Measurements from ENCODE around the gene MINK1. TPM values are rescaled to one million over a fixed set of nuclear protein-coding genes. Genes with fewer than 3 reads are reported as not detected.

MINK1 gene
- polyA plus RNA-seq, 4 donors, result 49.2 to 110 (median 64.7) TPM

GRCh38 chr17:4935650-4936049 lies 102.5 kb downstream of the MINK1 start:
- Histone ChIP-seq H3K4me3 (ENCODE audit: low read depth in 1 of 3, low read length in 3 of 3) (no peak overlapping the region), H3K27ac (ENCODE audit: low read depth in 1 of 3, low read length in 2 of 3) (no peak overlapping the region), H3K9me3 (ENCODE audit: control insufficient read depth in 2 of 2, insufficient read depth in 1 of 2, low read depth in 1 of 2, low read length in 1 of 2) (no peaks in the 10 kb centered on the region), H3K4me1 (ENCODE audit: control insufficient read depth in 3 of 3, insufficient read depth in 2 of 3, low read depth in 1 of 3, low read length in 2 of 3) (peaks cover 3 to 17% (median 7%) of the 10 kb centered on the region in 3 donors), H3K36me3 (ENCODE audit: control insufficient read depth in 3 of 3, insufficient read depth in 2 of 3, low read depth in 1 of 3, low read length in 3 of 3) (peaks cover 2 to 50% (median 3%) of the 10 kb centered on the region in 3 donors), H3K27me3 (ENCODE audit: control insufficient read depth in 3 of 3, insufficient read depth in 3 of 3, low read length in 3 of 3) (no peaks in the 10 kb centered on the region)
- DNase-seq, result no peak
- FAIRE-seq, result no peak

- Histone ChIP-seq H3K36me3 (ENCODE audit: control insufficient read depth in 3 of 3, insufficient read depth in 2 of 3, low read depth in 1 of 3, low read length in 3 of 3) (peaks cover 2 to 48% (median 3%) of the 10 kb centered on the region in 3 donors), H3K27me3 (ENCODE audit: control insufficient read depth in 3 of 3, insufficient read depth in 3 of 3, low read length in 3 of 3) (no peaks in the 10 kb centered on the region), H3K27ac (ENCODE audit: low read depth in 1 of 3, low read length in 2 of 3) (no peak overlapping the region), H3K9me3 (ENCODE audit: control insufficient read depth in 2 of 2, insufficient read depth in 1 of 2, low read depth in 1 of 2, low read length in 1 of 2) (no peaks in the 10 kb centered on the region), H3K4me3 (ENCODE audit: low read depth in 1 of 3, low read length in 3 of 3) (no peak overlapping the region), H3K4me1 (ENCODE audit: control insufficient read depth in 3 of 3, insufficient read depth in 2 of 3, low read depth in 1 of 3, low read length in 2 of 3) (peaks cover 3 to 20% (median 11%) of the 10 kb centered on the region in 3 donors)
- 87 to 89% (median 87%) methylated on average over 3 of the region's 3 CpGs for WGBS, 3 donors
- no peak for FAIRE-seq
- no peak for DNase-seq
Measured at GRCh38 chr17:4936436-4936835, 103.3 kb downstream of the MINK1 start.

GRCh38 chr17:4937553-4937952 lies 104.4 kb downstream of the MINK1 start:
- Histone ChIP-seq H3K36me3 (ENCODE audit: control insufficient read depth in 3 of 3, insufficient read depth in 2 of 3, low read depth in 1 of 3, low read length in 3 of 3) (peaks cover 2 to 53% (median 6%) of the 10 kb centered on the region in 3 donors), H3K9me3 (ENCODE audit: control insufficient read depth in 2 of 2, insufficient read depth in 1 of 2, low read depth in 1 of 2, low read length in 1 of 2) (no peaks in the 10 kb centered on the region), H3K27ac (ENCODE audit: low read depth in 1 of 3, low read length in 2 of 3) (no peak overlapping the region), H3K4me1 (ENCODE audit: control insufficient read depth in 3 of 3, insufficient read depth in 2 of 3, low read depth in 1 of 3, low read length in 2 of 3) (peaks cover 3 to 27% (median 12%) of the 10 kb centered on the region in 3 donors), H3K4me3 (ENCODE audit: low read depth in 1 of 3, low read length in 3 of 3) (no peak overlapping the region), H3K27me3 (ENCODE audit: control insufficient read depth in 3 of 3, insufficient read depth in 3 of 3, low read length in 3 of 3) (no peaks in the 10 kb centered on the region)
- 93 to 95% (median 95%) methylated on average over 15 to 16 of the region's 16 CpGs for WGBS, 3 donors
- no peak for DNase-seq
- no peak for FAIRE-seq

- FAIRE-seq (no peak), DNase-seq (no peak)
- H3K27ac ChIP-seq (ENCODE audit: low read depth in 1 of 3, low read length in 2 of 3), result no peak overlapping the region
- 91 to 97% (median 95%) methylated on average over 11 of the region's 11 CpGs for WGBS, 3 donors
- peaks cover 3 to 27% (median 12%) of the 10 kb centered on the region in 3 donors for H3K4me1 ChIP-seq (ENCODE audit: control insufficient read depth in 3 of 3, insufficient read depth in 2 of 3, low read depth in 1 of 3, low read length in 2 of 3)
- no peaks in the 10 kb centered on the region for H3K27me3 ChIP-seq (ENCODE audit: control insufficient read depth in 3 of 3, insufficient read depth in 3 of 3, low read length in 3 of 3)
- H3K9me3 ChIP-seq (ENCODE audit: control insufficient read depth in 2 of 2, insufficient read depth in 1 of 2, low read depth in 1 of 2, low read length in 1 of 2), result no peaks in the 10 kb centered on the region
- peak overlapping the region in 1 of 3 donors; percentile 92 for H3K4me3 ChIP-seq (ENCODE audit: low read depth in 1 of 3, low read length in 3 of 3)
- H3K36me3 ChIP-seq (ENCODE audit: control insufficient read depth in 3 of 3, insufficient read depth in 2 of 3, low read depth in 1 of 3, low read length in 3 of 3), result peaks cover 2 to 53% (median 8%) of the 10 kb centered on the region in 3 donors
Measured at GRCh38 chr17:4938069-4938491, 104.9 kb downstream of the MINK1 start.

GRCh38 chr17:4938688-4939545 lies 105.8 kb downstream of the MINK1 start:
- Histone ChIP-seq H3K4me3 (ENCODE audit: low read depth in 1 of 3, low read length in 3 of 3) (peak overlapping the region; percentile 64 to 97 (median 92)), H3K36me3 (ENCODE audit: control insufficient read depth in 3 of 3, insufficient read depth in 2 of 3, low read depth in 1 of 3, low read length in 3 of 3) (peaks cover 2 to 60% (median 12%) of the 10 kb centered on the region in 3 donors), H3K4me1 (ENCODE audit: control insufficient read depth in 3 of 3, insufficient read depth in 2 of 3, low read depth in 1 of 3, low read length in 2 of 3) (peaks cover 4 to 26% (median 11%) of the 10 kb centered on the region in 3 donors), H3K27me3 (ENCODE audit: control insufficient read depth in 3 of 3, insufficient read depth in 3 of 3, low read length in 3 of 3) (no peaks in the 10 kb centered on the region), H3K27ac (ENCODE audit: low read depth in 1 of 3, low read length in 2 of 3) (peak overlapping the region; percentile 87 to 96 (median 93)), H3K9me3 (ENCODE audit: control insufficient read depth in 2 of 2, insufficient read depth in 1 of 2, low read depth in 1 of 2, low read length in 1 of 2) (no peaks in the 10 kb centered on the region)
- 23 to 56% (median 41%) methylated on average over 18 to 19 of the region's 19 CpGs for WGBS, 3 donors
- FAIRE-seq (no peak), DNase-seq (peak; percentile 19 to 29)

- no peak for DNase-seq
- no peak for FAIRE-seq
Measured at GRCh38 chr17:4939546-4939795, 106.3 kb downstream of the MINK1 start.

DNA sequence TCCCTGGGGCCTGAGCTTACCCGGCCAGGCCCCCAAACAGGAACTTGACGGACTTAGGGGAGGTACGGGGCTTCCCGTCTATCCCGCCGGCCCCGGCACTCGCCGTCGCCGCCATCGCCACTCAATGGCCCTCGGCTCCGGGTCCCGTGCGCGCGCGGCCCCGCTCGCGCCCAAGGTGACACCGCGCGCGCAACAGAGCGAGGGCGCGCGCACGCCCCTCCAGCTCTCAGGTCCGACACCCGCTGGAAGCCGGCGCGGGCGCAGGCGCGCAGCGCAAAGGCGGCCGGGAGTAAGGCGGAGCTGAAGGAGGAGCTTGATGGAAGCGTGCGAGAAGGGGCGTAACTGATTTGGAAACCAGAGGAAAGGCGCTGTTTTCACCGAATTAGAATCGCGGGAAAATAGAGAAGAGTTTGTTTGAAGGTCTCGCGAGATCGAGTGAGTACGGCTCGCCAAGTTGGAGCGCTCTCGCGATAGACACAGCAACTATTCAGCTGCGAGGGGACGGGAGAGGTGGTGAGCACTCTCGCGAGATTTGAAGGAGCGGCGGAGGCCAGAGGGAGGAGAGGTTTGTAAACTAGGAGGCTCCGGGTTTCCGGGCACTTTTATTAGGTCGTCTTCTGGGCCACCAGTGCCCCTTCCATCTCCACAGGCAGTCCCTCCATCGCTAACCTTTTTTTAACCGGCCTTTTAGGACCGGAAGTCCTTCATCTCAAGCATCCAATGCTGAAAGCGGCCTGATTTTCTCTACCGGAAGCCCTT lies 106.8 kb downstream of the MINK1 start, which contains the start of the genes RNF167 and SLC25A11:
Gene RNF167, plus strand, starts transcription at position 473 of the 759 bp plus-strand sequence. CDS start 642 bp downstream, outside the sequence.
Gene SLC25A11, minus strand, starts transcription at position 251 of the 759 bp plus-strand sequence. Its CDS starts 136 bp downstream, at position 115.
- Histone ChIP-seq H3K9me3 (ENCODE audit: control insufficient read depth in 2 of 2, insufficient read depth in 1 of 2, low read depth in 1 of 2, low read length in 1 of 2) (no peaks in the 10 kb centered on the region), H3K4me1 (ENCODE audit: control insufficient read depth in 3 of 3, insufficient read depth in 2 of 3, low read depth in 1 of 3, low read length in 2 of 3) (peaks cover 7 to 25% (median 8%) of the 10 kb centered on the region in 3 donors), H3K36me3 (ENCODE audit: control insufficient read depth in 3 of 3, insufficient read depth in 2 of 3, low read depth in 1 of 3, low read length in 3 of 3) (peaks cover 2 to 70% (median 20%) of the 10 kb centered on the region in 3 donors), H3K27ac (ENCODE audit: low read depth in 1 of 3, low read length in 2 of 3) (peak within 1 kb of the TSS; percentile 87 to 96 (median 93)), H3K4me3 (ENCODE audit: low read depth in 1 of 3, low read length in 3 of 3) (peak within 1 kb of the TSS; percentile 64 to 97 (median 92)), H3K27me3 (ENCODE audit: control insufficient read depth in 3 of 3, insufficient read depth in 3 of 3, low read length in 3 of 3) (no peaks in the 10 kb centered on the region)
- 0% methylated on average over 64 to 72 of the region's 72 CpGs for WGBS, 3 donors
- DNase-seq (peak; percentile 99 to 100), FAIRE-seq (no peak)

More at GRCh38 chr17:4939546-4939795, 106.3 kb downstream of the MINK1 start:
- peak overlapping the region; percentile 64 to 97 (median 92) for H3K4me3 ChIP-seq (ENCODE audit: low read depth in 1 of 3, low read length in 3 of 3)
- WGBS, 3 donors, result 0 to 1% (median 0%) methylated on average over 9 to 16 of the region's 16 CpGs
- no peaks in the 10 kb centered on the region for H3K9me3 ChIP-seq (ENCODE audit: control insufficient read depth in 2 of 2, insufficient read depth in 1 of 2, low read depth in 1 of 2, low read length in 1 of 2)
- no peaks in the 10 kb centered on the region for H3K27me3 ChIP-seq (ENCODE audit: control insufficient read depth in 3 of 3, insufficient read depth in 3 of 3, low read length in 3 of 3)
- peaks cover 4 to 22% (median 9%) of the 10 kb centered on the region in 3 donors for H3K4me1 ChIP-seq (ENCODE audit: control insufficient read depth in 3 of 3, insufficient read depth in 2 of 3, low read depth in 1 of 3, low read length in 2 of 3)
- peak overlapping the region; percentile 87 to 96 (median 93) for H3K27ac ChIP-seq (ENCODE audit: low read depth in 1 of 3, low read length in 2 of 3)
- H3K36me3 ChIP-seq (ENCODE audit: control insufficient read depth in 3 of 3, insufficient read depth in 2 of 3, low read depth in 1 of 3, low read length in 3 of 3), result peaks cover 2 to 65% (median 15%) of the 10 kb centered on the region in 3 donors

Data from small intestine (tissue), 7 donors.